ENCODE results near the gene DPH6.
"Not testable (repeated sequence)": the region's sequence is repeated elsewhere in the genome, so short reads cannot be mapped to it uniquely, and the experiment has no call there.

The DPH6 gene

GRCh38 chr15:35545824-35546510, at the start of gene DPH6:
DPH6 (minus strand) TSS chr15:35546165; CDS start chr15:35546141, 24 bp downstream.
- peak; percentile 60 for DNase-seq

- no peak for DNase-seq
Observed at GRCh38 chr15:35595656-35596055, 49.7 kb upstream of the DPH6 start.

GRCh38 chr15:35591987-35592386, 46.0 kb upstream of the DPH6 start:
- not testable (repeated sequence) for DNase-seq

GRCh38 chr15:35583863-35584528, 38.0 kb upstream of the DPH6 start:
- no peak for DNase-seq

- no peak for DNase-seq
Observed at GRCh38 chr15:35580606-35581005, 34.6 kb upstream of the DPH6 start.

GRCh38 chr15:35567392-35567791, 21.4 kb upstream of the DPH6 start:
- no peak for DNase-seq

- no peak for DNase-seq
Observed at GRCh38 chr15:35566991-35567390, 21.0 kb upstream of the DPH6 start.

- DNase-seq: no peak
Observed at GRCh38 chr15:35565901-35566300, 19.9 kb upstream of the DPH6 start.

- no peak for DNase-seq
Observed at GRCh38 chr15:35562641-35563040, 16.7 kb upstream of the DPH6 start.

- DNase-seq: no peak
Observed at GRCh38 chr15:35561308-35561707, 15.3 kb upstream of the DPH6 start.

GRCh38 chr15:35560870-35561269, 14.9 kb upstream of the DPH6 start:
- DNase-seq: no peak

- DNase-seq: no peak
Observed at GRCh38 chr15:35560258-35560657, 14.3 kb upstream of the DPH6 start.

- DNase-seq: no peak
Observed at GRCh38 chr15:35559683-35560082, 13.7 kb upstream of the DPH6 start.

GRCh38 chr15:35557544-35557943, 11.6 kb upstream of the DPH6 start:
- no peak for DNase-seq

- no peak for DNase-seq
Observed at GRCh38 chr15:35557012-35557411, 11.0 kb upstream of the DPH6 start.

GRCh38 chr15:35555244-35555643, 9.3 kb upstream of the DPH6 start:
- no peak for DNase-seq

- no peak for DNase-seq
Observed at GRCh38 chr15:35550957-35551356, 5.0 kb upstream of the DPH6 start.

- no peak for DNase-seq
Observed at GRCh38 chr15:35549567-35549966, 3.6 kb upstream of the DPH6 start.

GRCh38 chr15:35548435-35548834, 2.5 kb upstream of the DPH6 start:
- DNase-seq: no peak

GRCh38 chr15:35547775-35548364, 1.9 kb upstream of the DPH6 start:
- DNase-seq: no peak

GRCh38 chr15:35546511-35547381, 781 bp upstream of the DPH6 start:
- no peak for DNase-seq

GRCh38 chr15:35545316-35545823, 595 bp downstream of the DPH6 start:
- peak; percentile 9 for DNase-seq

GRCh38 chr15:35540885-35541284, 5.1 kb downstream of the DPH6 start:
- DNase-seq: no peak

All from RPMI8226 (cell line).